HepG2 (cell line): ENCODE results near the gene FN1. TPM values are rescaled to one million over a fixed set of nuclear protein-coding genes. Genes with fewer than 3 reads are reported as not detected.
A peak's percentile ranks its signal among the peaks of the same experiment; 100 is the strongest.

Experiments used
- AGO2 ChIP-seq: fragments of 200-400 bp; formaldehyde crosslinking; optimal IDR thresholded peaks from 2 replicates; pipeline ENCODE3; 2017; ENCODE audit warnings: mild to moderate bottlenecking, low read depth, low read length, moderate library complexity
- BRD4 ChIP-seq: sonication (generic); formaldehyde crosslinking; IDR thresholded peaks from 2 replicates; pipeline ENCODE4 v1.4.0; 2020; ENCODE audit warnings: missing genetic modification reagents
- CBX5 ChIP-seq: sonication (generic); formaldehyde crosslinking; IDR thresholded peaks from 2 replicates; pipeline ENCODE4 v1.4.0; 2020; ENCODE audit warnings: missing genetic modification reagents, borderline replicate concordance
- HHEX ChIP-seq: IDR thresholded peaks from 2 replicates; pipeline ENCODE4 v1.6.1; 2016; ENCODE audit warnings: control low read depth
- KLF15 ChIP-seq: sonication (generic); formaldehyde crosslinking; IDR thresholded peaks from 2 replicates; pipeline ENCODE4 v1.8.1; 2023; ENCODE audit warnings: borderline replicate concordance, mild to moderate bottlenecking, inconsistent platforms, missing genetic modification reagents, mixed read lengths
- REXO4 ChIP-seq: sonication (generic); formaldehyde crosslinking; IDR thresholded peaks from 2 replicates; pipeline ENCODE4 v1.8.0; 2022; ENCODE audit warnings: missing genetic modification reagents, mild to moderate bottlenecking, borderline replicate concordance
- RFX3 ChIP-seq: IDR thresholded peaks from 2 replicates; pipeline ENCODE4 v1.6.1; 2016; ENCODE audit warnings: missing biosample characterization, missing genetic modification reagents
- RFXAP ChIP-seq: sonication (generic); formaldehyde crosslinking; IDR thresholded peaks from 2 replicates; pipeline ENCODE4 v1.4.0; 2020; ENCODE audit warnings: missing genetic modification reagents, borderline replicate concordance
- SAP130 ChIP-seq: IDR thresholded peaks from 2 replicates; pipeline ENCODE4 v1.6.1; 2016; ENCODE audit warnings: low read depth
- SMAD9 ChIP-seq: sonication (generic); formaldehyde crosslinking; IDR thresholded peaks from 2 replicates; pipeline ENCODE4 v1.5.1; 2020; ENCODE audit warnings: mild to moderate bottlenecking, missing genetic modification reagents
- SMARCE1 ChIP-seq: fragments of 450-650 bp; IDR thresholded peaks from 2 replicates; pipeline ENCODE4 v1.6.1; 2017; ENCODE audit warnings: borderline replicate concordance
- ZEB1 ChIP-seq: IDR thresholded peaks from 2 replicates; pipeline ENCODE4 v1.6.1; 2012; ENCODE audit warnings: mild to moderate bottlenecking, low read depth, inconsistent platforms; ENCODE audit not compliant: insufficient replicate concordance
- ZFP36L2 ChIP-seq: sonication (generic); formaldehyde crosslinking; IDR thresholded peaks from 2 replicates; pipeline ENCODE4 v1.4.0; 2020; ENCODE audit warnings: missing genetic modification reagents
- ZFP41 ChIP-seq: sonication (generic); formaldehyde crosslinking; IDR thresholded peaks from 2 replicates; pipeline ENCODE4 v1.4.0; 2020; ENCODE audit warnings: mild to moderate bottlenecking, missing genetic modification reagents, borderline replicate concordance
- ZNF333 ChIP-seq: sonication (generic); formaldehyde crosslinking; IDR thresholded peaks from 2 replicates; pipeline ENCODE4 v1.4.0; 2020; ENCODE audit warnings: mild to moderate bottlenecking, missing genetic modification reagents, borderline replicate concordance
- ZNF546 ChIP-seq: sonication (generic); formaldehyde crosslinking; conservative IDR thresholded peaks from 2 replicates; pipeline ENCODE4 v1.8.1; 2023; ENCODE audit warnings: mild to moderate bottlenecking, missing genetic modification reagents
- ZNF558 ChIP-seq: sonication (generic); formaldehyde crosslinking; IDR thresholded peaks from 2 replicates; pipeline ENCODE4 v1.9.0; 2022; ENCODE audit warnings: mild to moderate bottlenecking, missing genetic modification reagents, borderline replicate concordance
- ZNF713 ChIP-seq: sonication (generic); formaldehyde crosslinking; IDR thresholded peaks from 2 replicates; pipeline ENCODE4 v1.4.0; 2020; ENCODE audit warnings: mild to moderate bottlenecking, missing genetic modification reagents
- ZNF749 ChIP-seq: sonication (generic); formaldehyde crosslinking; IDR thresholded peaks from 2 replicates; pipeline ENCODE4 v1.8.0; 2022; ENCODE audit warnings: mild to moderate bottlenecking, missing genetic modification reagents, moderate library complexity, borderline replicate concordance
- ZNF790 ChIP-seq: sonication (generic); formaldehyde crosslinking; IDR thresholded peaks from 2 replicates; pipeline ENCODE4 v1.8.0; 2022; ENCODE audit warnings: missing genetic modification reagents, mild to moderate bottlenecking, borderline replicate concordance
- polyA plus RNA-seq, 8 experiments: library from polyadenylated mRNA; depleted of rRNA in 3 of 8; stranded (reverse) in 7 of 8; unstranded in 1 of 8; fragments of >200 nt; fragmentation: Illumina TruSeq in 4 of 8; extraction: Trizol in 4 of 8; gene quantifications; 2 replicates each; pipeline versions ENCODE4 v1.2.1 to v1.2.3, GENCODE V29; 2011 to 2016; ENCODE audit warnings: low read depth in 4 of 8, missing spikeins in 1 of 8, mixed read lengths in 1 of 8; ENCODE audit not compliant: insufficient read depth in 1 of 8
- total RNA-seq, 5 experiments: library from RNA; depleted of rRNA; stranded (reverse); fragments of >200 nt; fragmentation: Illumina TruSeq; extraction: Trizol; gene quantifications; 2 replicates each; pipeline ENCODE4 v1.2.3, GENCODE V29; 2016; ENCODE audit warnings: low read depth in 1 of 5
- TF ChIP-seq, protein P1 (sequence below): IDR thresholded peaks from 2 replicates; pipeline ENCODE4 v1.6.1; 2012; ENCODE audit warnings: inconsistent platforms
- TF ChIP-seq, protein P2 (sequence below): sonication (generic); formaldehyde crosslinking; IDR thresholded peaks from 2 replicates; pipeline ENCODE4 v1.5.0; 2020; ENCODE audit warnings: missing genetic modification reagents, mild to moderate bottlenecking, borderline replicate concordance
- TF ChIP-seq, protein P3 (sequence below): IDR thresholded peaks from 2 replicates; pipeline ENCODE4 v1.6.1; 2016; ENCODE audit warnings: mild to moderate bottlenecking, missing biosample characterization, missing genetic modification reagents
- TF ChIP-seq, protein P4 (sequence below): sonication (generic); formaldehyde crosslinking; IDR thresholded peaks from 2 replicates; pipeline ENCODE4 v1.8.0; 2022; ENCODE audit warnings: mild to moderate bottlenecking, missing genetic modification reagents; ENCODE audit not compliant: insufficient replicate concordance
- TF ChIP-seq, protein P5 (sequence below): sonication (generic); formaldehyde crosslinking; IDR thresholded peaks from 2 replicates; pipeline ENCODE4 v1.4.0; 2020; ENCODE audit warnings: mild to moderate bottlenecking, missing genetic modification reagents
- TF ChIP-seq, protein P6 (sequence below): IDR thresholded peaks from 2 replicates; pipeline ENCODE4 v1.6.1; 2016

FN1 gene
- total and polyA plus RNA-seq, 2 of the 13 experiments (the other 11 are each of a cell fraction or from before 2014, with no cell fraction given) = 1,847 to 6,471 TPM

DNA sequence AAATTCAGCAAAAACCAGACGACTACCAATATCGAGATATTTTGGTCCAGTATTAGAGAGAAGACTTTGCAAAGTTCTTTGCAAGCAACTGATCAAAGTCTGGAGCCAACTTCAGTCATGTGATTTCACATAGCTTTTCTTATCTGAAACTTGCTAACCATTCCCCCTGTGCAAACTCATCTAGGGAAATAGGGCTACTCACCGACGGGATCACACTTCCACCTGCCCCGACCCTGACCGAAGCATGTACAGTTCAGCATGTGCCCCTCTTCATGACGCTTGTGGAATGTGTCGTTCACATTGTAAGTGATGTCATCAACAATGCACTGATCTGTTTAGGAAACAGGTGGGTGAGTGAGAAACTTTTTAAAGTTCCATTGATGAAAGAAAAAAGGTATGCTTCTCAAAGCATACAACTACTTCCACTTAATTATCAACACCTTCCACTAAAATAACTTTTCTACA, 15.4 kb downstream of the FN1 start (continued):
- TF ChIP-seq, protein P1, sequence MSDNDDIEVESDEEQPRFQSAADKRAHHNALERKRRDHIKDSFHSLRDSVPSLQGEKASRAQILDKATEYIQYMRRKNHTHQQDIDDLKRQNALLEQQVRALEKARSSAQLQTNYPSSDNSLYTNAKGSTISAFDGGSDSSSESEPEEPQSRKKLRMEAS = peak; percentile 95
- TF ChIP-seq RFXAP (CRISPR knock-in tag) (0 out of 2 replicates have a peak, but pooled peaks have one; percentile 36), ZNF546 (no peak), ZEB1 (no peak), HHEX (peak; percentile 72; the same call in 1 of the 2 replicates), ZNF749 (CRISPR knock-in tag) (no peak; the same call in 1 of the 2 replicates), KLF15 (CRISPR knock-in tag) (no peak), BRD4 (CRISPR knock-in tag) (no peak), CBX5 (CRISPR knock-in tag) (peak; percentile 56; the same call in 1 of the 2 replicates), SMARCE1 (no peak), RFX3 (no peak), ZNF333 (CRISPR knock-in tag) (no peak), ZFP41 (CRISPR knock-in tag) (no peak), ZFP36L2 (CRISPR knock-in tag) (no peak), SMAD9 (CRISPR knock-in tag) (no peak), ZNF713 (CRISPR knock-in tag) (no peak), ZNF558 (CRISPR knock-in tag) (no peak), ZNF790 (CRISPR knock-in tag) (peak; percentile 75; the same call in 1 of the 2 replicates), SAP130 (peak; percentile 86), AGO2 (no peak), REXO4 (CRISPR knock-in tag) (no peak)
- TF ChIP-seq, protein P2, sequence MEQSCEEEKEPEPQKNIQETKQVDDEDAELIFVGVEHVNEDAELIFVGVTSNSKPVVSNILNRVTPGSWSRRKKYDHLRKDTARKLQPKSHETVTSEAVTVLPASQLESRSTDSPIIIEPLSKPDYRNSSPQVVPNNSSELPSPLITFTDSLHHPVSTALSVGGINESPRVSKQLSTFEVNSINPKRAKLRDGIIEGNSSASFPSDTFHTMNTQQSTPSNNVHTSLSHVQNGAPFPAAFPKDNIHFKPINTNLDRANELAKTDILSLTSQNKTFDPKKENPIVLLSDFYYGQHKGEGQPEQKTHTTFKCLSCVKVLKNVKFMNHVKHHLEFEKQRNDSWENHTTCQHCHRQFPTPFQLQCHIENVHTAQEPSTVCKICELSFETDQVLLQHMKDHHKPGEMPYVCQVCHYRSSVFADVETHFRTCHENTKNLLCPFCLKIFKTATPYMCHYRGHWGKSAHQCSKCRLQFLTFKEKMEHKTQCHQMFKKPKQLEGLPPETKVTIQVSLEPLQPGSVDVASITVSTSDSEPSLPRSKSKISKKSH (CRISPR knock-in tag) = no peak
- TF ChIP-seq, protein P3, sequence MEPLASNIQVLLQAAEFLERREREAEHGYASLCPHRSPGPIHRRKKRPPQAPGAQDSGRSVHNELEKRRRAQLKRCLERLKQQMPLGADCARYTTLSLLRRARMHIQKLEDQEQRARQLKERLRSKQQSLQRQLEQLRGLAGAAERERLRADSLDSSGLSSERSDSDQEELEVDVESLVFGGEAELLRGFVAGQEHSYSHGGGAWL = no peak
- TF ChIP-seq, protein P4, sequence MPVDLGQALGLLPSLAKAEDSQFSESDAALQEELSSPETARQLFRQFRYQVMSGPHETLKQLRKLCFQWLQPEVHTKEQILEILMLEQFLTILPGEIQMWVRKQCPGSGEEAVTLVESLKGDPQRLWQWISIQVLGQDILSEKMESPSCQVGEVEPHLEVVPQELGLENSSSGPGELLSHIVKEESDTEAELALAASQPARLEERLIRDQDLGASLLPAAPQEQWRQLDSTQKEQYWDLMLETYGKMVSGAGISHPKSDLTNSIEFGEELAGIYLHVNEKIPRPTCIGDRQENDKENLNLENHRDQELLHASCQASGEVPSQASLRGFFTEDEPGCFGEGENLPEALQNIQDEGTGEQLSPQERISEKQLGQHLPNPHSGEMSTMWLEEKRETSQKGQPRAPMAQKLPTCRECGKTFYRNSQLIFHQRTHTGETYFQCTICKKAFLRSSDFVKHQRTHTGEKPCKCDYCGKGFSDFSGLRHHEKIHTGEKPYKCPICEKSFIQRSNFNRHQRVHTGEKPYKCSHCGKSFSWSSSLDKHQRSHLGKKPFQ (CRISPR knock-in tag) = peak; percentile 37
- TF ChIP-seq, protein P5, sequence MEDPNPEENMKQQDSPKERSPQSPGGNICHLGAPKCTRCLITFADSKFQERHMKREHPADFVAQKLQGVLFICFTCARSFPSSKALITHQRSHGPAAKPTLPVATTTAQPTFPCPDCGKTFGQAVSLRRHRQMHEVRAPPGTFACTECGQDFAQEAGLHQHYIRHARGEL = no peak
- TF ChIP-seq, protein P6, sequence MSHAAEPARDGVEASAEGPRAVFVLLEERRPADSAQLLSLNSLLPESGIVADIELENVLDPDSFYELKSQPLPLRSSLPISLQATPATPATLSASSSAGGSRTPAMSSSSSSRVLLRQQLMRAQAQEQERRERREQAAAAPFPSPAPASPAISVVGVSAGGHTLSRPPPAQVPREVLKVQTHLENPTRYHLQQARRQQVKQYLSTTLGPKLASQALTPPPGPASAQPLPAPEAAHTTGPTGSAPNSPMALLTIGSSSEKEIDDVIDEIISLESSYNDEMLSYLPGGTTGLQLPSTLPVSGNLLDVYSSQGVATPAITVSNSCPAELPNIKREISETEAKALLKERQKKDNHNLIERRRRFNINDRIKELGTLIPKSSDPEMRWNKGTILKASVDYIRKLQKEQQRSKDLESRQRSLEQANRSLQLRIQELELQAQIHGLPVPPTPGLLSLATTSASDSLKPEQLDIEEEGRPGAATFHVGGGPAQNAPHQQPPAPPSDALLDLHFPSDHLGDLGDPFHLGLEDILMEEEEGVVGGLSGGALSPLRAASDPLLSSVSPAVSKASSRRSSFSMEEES = peak; percentile 92
